ENCODE measurements around the gene ACOT9. TPM values are rescaled to one million over a fixed set of nuclear protein-coding genes. Genes with fewer than 3 reads are reported as not detected.
A peak's percentile ranks its signal among the peaks of the same experiment; 100 is the strongest.
"Not testable (repeated sequence)": the region's sequence is repeated elsewhere in the genome, so short reads cannot be mapped to it uniquely, and the experiment has no call there.

ACOT9 gene
- total and polyA plus RNA-seq, 8 donors: 39.8 to 52.3 (median 43.9) TPM

GRCh38 chrX:23779025-23779424, 35.9 kb upstream of the ACOT9 start:
- Histone ChIP-seq H3K27ac (no peak overlapping the region), H3K9me3 (no peaks in the 10 kb centered on the region), H3K36me3 (no peaks in the 10 kb centered on the region), H3K27me3 (no peaks in the 10 kb centered on the region), H3K4me1 (peaks cover 0 to 7% of the 10 kb centered on the region in 2 donors), H3K4me3 (no peak overlapping the region)
- TF ChIP-seq CTCF (IDR thresholded peaks at IDR 0.05): no peak
- intact Hi-C loops (cut with DNase I): no loop called here
- ATAC-seq (no peak), DNase-seq (no peak)

- Histone ChIP-seq H3K4me1 (peaks cover 0 to 7% of the 10 kb centered on the region in 2 donors), H3K36me3 (no peaks in the 10 kb centered on the region), H3K27me3 (no peaks in the 10 kb centered on the region), H3K9me3 (no peaks in the 10 kb centered on the region), H3K4me3 (no peak overlapping the region), H3K27ac (no peak overlapping the region)
- ATAC-seq (no peak), DNase-seq (no peak)
- TF ChIP-seq CTCF (IDR thresholded peaks at IDR 0.05): no peak
- intact Hi-C loops (cut with DNase I): no loop called here
Measured at GRCh38 chrX:23776363-23776762, 33.3 kb upstream of the ACOT9 start.

GRCh38 chrX:23773601-23774175, 30.6 kb upstream of the ACOT9 start:
- DNase-seq: no peak

GRCh38 chrX:23771086-23771485, 28.0 kb upstream of the ACOT9 start:
- ATAC-seq, H3K4me1 ChIP-seq: not testable (repeated sequence)

More at GRCh38 chrX:23773601-23774175, 30.6 kb upstream of the ACOT9 start:
- H3K36me3 ChIP-seq: no peaks in the 10 kb centered on the region
- intact Hi-C loops (cut with DNase I): no loop called here
- peak overlapping the region; percentile 44 to 80 for H3K27ac ChIP-seq
- no peak overlapping the region for H3K4me3 ChIP-seq
- H3K4me1 ChIP-seq: peaks cover 0 to 7% of the 10 kb centered on the region in 2 donors
- TF ChIP-seq CTCF (IDR thresholded peaks at IDR 0.05): no peak
- peak; percentile 54 for ATAC-seq
- H3K27me3 ChIP-seq: no peaks in the 10 kb centered on the region
- no peaks in the 10 kb centered on the region for H3K9me3 ChIP-seq

GRCh38 chrX:23770142-23770541, 27.1 kb upstream of the ACOT9 start:
- Histone ChIP-seq H3K27ac (no peak overlapping the region), H3K27me3 (no peaks in the 10 kb centered on the region), H3K4me1 (peaks cover 0 to 7% of the 10 kb centered on the region in 2 donors), H3K9me3 (no peaks in the 10 kb centered on the region), H3K36me3 (no peaks in the 10 kb centered on the region), H3K4me3 (no peak overlapping the region)
- intact Hi-C loops (cut with DNase I): no loop called here
- ATAC-seq: no peak
- DNase-seq: no peak
- no peak for TF ChIP-seq CTCF (IDR thresholded peaks at IDR 0.05)

More at GRCh38 chrX:23771086-23771485, 28.0 kb upstream of the ACOT9 start:
- H3K4me3 ChIP-seq; H3K27me3 ChIP-seq; H3K27ac ChIP-seq; H3K36me3 ChIP-seq; intact Hi-C loops (cut with DNase I); H3K9me3 ChIP-seq; DNase-seq: not testable (repeated sequence)
